GM19351 (cell line): ENCODE measurements around the gene NEURL2.

Experiments
- ATAC-seq: cut with Tn5 transposase; IDR thresholded peaks from one replicate; pipeline ENCODE4 v1.9.1; 2021; ENCODE audit warnings: mild to moderate bottlenecking, moderate library complexity; ENCODE audit not compliant: unreplicated experiment

The NEURL2 gene

DNA sequence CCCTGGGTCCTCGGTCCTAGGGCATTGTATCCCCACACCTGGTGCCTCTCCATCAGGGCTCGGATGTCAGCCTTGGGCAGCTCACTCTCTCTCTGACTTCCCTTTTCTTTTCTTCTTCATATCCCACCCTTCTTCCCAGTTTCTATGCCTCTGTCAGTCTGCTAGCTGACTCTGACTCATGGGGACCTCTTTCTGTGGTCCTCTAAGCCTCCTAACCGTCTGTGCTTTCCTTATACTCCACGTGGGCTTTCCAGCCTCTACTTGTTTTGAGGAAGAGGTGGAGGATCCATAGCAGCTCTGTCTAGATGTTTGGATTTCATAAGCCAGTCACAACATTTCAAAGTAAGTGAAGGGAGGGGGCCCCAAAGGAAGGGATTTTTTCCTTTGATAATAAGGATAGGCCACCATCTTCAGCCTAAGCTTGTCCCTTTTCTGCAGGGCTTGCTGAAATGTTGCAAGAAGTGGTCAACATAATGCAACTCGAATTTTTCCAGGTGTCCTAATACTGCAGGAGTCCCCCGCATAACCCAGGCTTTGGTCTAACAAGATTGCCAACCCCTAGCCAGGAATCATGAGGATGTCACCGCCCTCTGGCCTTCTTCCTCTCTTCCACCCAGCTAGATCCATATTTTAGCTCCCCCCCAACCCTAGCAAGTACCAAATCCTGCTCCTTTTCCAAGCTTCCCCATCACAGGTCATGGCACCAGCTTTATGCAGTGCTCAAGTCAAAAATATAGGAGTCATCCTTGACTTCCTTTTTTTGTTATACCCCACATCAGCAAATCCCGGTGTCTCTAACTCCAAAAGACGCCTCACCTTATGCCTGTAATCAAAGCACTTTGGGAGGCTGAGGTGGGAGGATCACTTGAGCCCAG lies 29.7 kb upstream of the NEURL2 start:
- no peak for ATAC-seq

DNA sequence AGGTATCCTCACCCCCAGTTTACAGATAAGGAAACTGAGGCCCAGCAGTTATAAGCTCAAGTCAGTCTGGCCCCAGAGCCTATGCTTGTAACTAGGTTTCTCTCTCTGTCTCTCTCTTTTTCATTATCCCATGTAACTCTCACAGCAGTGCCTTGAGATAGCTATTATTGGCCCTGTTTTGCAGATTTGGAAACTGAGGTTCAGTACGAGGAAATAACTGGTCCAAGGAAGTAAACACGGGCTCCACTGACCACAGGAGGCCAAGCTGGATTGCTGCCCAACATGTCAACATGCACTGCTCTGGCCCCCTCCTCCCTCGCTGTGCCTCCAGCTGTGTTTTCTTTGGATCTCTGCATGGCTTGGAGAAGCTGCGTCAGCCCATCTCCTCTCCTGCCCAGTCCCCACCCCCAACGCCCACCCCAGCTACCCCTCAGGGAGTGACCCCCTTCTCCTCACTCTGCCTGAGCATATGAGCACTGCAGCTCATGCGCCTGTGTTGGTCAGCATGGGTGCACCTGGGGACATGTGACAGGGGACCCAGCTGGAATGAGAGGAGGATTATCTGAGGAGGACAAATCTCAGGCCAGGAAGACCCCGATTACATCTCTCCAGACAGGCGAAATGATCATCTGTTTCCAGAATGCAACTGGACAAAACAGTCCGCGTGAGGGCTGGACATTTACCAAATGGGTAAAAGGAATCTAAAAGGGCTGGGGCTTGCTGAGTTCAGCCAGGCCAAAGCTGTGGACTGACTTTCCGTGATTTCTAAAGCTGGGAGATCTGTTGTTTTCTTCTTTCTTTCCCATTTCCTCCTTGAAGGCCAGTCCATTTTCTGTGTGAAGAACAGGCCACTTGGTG lies 28.8 kb upstream of the NEURL2 start:
- ATAC-seq = no peak

DNA sequence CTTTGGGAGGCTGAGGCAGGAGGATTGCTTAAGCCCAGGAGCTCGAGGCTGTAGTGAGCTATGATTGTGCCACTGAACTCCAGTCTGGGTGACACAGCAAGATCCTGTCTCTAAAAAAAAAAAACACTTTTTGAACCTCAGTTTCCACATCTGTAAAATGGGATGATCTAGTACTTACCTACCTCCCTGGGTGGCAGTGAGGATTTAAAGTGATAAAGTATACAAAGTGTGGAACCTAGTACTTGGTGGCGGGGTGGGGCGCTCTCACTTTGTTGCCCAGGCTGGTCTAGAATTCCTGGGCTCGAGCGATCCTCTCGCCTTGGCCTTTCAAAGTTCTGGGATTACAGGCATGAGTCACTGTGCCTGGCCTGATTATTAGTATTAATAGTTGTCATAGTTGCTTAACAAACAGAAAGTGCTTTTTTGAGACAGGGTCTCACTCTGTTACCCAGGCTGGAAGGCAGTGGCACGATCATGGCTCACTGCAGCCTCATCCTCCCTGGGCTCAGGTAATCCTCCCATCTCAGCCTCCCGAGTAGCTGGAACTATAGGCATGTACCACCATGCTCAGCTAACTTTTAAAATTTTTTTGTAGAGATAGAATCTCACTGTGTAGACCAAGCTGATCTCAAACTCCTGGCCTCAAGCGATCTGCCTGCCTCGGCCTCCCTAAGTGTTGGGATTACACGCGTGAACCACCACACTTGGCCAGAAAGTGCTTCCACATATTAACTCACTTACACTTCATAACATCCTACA lies 27.9 kb upstream of the NEURL2 start:
- ATAC-seq = no peak

DNA sequence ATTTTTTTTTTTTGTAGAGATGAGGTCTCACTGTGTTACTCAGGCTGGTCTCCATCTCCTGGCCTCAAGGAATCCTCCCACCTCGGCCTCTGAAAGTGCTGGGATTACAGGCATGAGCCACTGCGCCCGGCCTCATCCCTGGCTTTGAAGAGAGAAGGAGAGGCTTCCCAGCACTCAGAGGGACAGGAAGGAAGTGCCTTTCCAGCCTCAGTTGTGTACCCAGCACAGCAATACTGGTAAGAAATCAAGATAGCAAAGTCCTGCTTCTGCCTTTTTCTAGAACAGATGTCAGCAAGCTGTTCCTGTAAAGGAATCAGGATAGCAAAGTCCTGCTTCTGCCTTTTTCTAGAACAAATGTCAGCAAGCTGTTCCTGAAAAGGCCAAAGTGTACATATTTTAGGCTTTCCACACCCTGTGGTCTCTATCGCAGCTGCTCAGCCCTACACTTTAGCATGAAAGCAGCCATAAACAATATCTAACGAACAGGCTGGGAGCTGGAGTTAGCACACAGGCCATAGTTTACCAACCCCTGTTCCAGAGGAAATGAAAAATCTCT lies 27.3 kb upstream of the NEURL2 start:
- no peak for ATAC-seq

DNA sequence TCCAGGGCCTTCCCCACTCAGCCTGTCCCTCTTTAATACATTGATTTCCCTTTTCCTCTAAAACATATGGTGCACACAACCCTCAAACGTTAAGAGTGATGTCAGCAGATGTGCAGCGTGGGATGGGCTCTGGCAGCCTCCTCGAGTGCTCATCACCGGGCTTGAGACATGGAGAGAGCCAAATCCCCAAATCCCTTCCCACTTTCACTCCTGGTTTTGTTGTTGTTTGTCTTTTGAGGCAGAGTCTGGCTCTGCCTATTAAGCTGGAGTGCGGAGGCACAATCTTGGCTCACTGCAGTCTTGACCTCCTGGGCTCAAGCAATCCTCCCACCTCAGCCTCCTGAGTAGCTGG lies 26.8 kb upstream of the NEURL2 start:
- no peak for ATAC-seq

DNA sequence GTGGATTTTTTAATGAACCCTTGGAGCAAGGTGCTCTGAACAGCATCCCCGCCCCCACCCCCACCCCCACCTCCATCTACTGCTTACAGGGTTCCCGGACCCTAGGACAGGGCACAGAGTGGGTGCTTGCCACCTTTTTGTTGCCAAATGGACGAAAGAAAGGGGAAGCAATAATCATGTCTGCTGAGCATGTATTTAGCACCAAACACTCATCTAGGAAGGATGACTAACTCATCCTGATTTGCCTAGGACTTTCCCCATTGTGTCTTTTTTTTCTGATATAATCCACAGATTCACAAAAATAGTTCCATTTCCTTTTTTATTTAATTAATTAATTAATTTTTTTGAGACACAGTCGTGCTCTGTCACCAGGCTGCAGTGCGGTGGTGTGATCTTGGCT lies 22.1 kb upstream of the NEURL2 start:
- ATAC-seq = no peak

DNA sequence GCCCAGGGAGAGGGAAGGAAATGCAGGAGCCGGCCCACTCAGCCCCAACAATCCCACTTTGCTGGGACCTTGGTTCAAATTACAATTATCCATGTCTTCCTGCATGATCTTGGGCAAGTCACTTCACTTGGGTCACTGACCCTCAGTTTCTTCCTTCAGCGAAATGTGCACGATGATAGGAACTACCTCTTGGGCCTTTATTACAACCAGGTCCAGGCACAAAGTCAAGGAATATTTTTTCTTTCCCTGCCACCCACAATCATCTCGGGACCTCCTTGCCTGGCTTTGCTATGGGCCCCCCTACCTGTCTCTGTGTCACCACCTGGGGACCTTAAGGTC lies 21.3 kb upstream of the NEURL2 start:
- ATAC-seq = no peak

DNA sequence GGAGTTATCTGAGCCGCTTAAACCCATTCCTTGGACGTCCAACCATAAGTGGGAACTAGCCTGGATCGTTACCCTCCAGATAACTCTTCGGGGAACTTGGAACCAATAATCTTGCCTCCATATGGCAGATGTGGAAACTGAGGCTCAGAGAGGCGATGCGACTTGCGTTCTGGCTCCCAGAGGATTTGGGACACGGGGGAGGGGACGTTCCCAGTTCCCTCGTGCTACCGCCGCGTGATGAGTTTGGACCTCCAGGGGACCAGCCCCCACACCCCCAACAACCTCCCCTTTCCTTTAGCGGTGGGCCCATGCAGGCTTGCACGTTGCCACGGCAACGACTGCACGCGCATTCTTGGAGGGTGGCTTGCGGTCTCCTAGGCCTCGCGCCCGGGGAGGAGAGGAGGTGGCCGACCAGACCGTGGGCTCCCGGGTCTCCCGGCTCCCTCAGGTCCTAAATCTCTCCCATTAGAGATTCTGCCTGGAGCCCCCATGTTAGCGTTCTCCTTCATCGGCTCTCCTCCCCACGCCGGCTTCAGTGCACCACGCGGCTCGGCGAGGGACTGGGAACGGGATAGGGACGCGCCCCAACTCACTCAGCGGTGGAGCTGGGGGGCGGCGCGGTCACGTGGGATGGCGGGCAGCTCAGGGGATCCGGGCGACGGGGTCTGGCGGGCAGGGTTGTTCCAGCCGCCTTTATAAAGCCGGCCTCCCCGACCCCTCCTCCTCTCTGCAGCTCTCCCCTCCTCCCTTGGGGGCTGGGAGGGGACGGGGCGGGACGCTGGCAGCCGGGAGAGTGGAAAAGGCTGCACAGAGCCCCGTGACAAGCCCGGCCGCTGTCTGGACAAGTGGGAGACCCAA lies 20.7 kb upstream of the NEURL2 start, which contains the start of gene PLTP:
PLTP (minus strand) TSS at position 670 of the 858 bp plus-strand sequence. CDS start 703 bp downstream, outside the sequence.
- ATAC-seq = no peak

DNA sequence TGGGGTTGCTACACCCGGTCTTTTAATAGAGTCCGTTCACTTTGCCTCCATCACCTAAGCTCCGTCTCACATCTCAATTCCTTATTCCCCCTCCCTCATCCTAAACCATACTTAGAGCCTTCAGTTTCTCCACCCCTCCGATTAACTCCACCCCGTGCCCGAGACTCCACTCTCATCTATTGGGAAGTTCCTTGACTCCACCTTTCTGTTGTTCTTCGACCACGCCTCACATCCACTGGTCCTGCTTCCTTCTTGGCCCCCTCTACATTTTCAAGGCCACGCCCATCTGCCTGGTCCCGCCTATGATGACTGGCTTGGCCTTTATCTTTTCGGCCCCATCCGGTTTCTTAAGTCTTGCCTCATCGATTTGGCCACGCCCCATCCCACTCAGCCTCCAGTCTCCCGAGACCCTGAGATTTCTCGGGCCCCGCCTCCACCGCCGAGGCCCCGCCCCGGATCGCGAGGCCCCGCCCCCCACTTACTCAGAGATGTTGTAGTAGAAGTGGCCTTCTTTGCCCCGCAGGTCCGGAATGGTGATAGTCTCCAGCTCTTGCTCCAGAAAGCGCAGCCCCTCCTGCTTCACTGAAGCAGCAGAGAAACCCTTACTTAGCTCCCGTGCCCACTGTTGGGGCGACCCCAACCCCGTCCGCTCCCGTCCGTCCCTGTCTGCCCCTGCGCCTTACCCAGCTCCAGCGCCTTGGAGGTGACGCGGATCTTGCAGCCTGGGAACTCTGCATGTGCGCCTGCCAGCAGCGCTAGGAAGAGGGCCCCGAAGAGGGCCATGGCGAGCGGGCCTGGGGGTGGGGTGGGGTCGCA lies 19.9 kb upstream of the NEURL2 start:
- ATAC-seq = peak; percentile 87

DNA sequence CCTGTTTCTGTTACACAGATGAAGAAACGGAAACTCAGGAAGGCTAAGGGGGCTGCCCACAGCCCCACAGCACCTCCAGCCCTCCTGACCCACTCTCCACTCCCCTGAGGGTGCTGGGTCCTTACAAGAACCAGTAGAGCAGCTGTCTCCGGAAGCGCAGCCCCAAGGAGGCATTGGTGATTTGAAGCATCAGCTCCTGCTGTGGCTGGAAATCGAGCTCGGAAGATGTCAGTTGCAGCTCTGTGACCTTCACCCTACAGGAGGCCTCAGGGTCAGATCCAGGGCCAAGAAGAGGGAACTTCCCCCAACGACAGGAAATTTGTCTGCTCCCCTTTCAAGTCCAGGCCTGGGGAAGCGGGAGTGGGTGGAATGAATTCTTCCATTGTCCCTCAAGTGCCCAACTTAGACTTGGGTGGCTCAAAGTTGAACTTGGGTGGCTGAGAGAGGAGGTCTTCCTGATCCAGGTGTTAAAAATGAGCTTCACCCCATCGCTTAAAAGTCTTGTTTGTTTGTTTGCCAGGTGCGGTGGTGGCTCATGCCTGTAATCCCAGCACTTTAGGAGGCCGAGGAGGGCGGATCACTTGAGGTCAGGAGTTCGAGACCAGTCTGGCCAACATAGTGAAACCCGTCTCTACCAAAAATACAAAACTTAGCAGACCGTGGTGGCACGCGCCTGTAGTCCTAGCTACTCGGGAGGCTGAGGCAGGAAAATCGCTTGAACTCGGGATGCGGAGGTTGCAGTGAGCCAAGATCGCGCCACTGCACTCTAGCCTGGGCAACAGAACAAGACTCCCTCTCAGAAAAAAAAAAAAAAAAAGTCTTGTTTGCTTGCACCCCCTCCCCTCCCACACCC lies 19.0 kb upstream of the NEURL2 start:
- no peak for ATAC-seq

DNA sequence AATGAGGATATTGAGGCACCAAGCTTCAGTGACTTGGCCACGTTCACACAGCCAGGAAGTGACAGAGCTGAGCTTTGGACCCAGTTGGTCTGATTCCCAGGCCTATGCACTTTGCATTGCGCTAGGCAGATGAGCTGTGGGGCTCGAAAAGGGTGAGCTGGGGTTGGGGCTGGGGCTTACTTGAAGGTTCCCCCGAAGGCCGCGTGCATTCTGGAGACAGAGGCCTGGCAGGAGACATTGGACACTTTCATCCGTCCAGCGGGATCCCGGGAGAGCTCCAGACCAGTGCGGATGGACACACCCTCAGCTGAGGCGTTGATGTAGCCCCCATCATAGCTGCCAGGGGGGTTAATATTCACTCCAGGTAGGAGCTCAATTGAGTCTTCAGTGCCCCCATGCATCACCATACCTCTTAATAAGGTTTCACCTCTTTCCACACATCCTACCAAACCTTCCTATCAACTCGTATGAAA lies 18.4 kb upstream of the NEURL2 start:
- ATAC-seq = no peak

DNA sequence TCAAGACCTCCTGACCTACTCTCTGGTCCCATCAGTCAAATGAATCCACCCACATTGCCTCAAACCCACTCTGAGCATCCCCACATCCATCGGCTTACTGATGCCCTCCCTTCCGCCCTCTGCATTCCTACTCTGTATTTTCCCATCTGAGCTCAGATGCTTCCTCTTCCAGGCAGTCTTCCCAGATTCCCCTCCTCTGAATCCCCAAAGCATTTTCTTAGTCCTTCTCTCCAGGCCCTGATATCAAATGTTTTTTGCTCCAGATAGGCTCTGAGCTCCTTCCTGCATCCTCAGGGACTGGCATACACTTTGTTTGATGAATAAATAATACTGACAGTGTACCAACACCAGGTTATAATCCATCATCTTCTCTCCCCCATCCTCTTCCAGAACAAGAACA lies 17.1 kb upstream of the NEURL2 start:
- no peak for ATAC-seq

DNA sequence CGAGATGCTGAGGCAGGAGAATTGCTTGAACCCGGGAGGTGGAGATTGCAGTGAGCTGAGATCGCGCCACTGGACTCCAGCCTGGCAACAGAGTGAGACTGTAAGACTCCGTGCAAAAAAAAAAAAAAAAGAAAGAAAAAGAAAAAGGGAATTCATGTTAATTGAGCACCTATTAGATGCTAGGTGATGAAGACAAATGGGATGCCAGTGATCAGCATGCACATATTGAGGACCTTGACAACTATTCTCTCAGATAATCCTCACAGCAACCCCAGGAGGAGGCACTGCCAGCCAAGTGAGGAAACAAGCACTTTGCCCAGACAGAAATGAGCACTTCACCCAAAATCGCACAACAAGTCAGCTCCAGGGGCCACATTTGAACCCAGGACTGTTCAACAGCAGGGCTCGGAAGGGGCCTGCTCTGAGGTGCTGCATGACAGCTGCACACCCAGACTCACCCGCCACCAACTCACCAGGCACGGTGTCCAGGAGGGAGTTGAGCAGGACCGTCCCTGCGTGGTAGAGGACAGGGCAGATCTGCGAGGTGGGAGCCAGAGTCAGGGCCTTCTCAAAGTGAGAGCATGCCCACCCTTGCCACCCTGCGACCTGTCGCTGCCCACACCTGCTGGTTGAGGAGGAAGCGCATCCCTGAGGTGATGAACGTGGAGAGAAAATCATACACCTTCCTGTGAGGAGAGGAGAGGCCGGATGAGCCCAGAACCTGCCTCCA lies 16.4 kb upstream of the NEURL2 start:
- ATAC-seq = no peak

DNA sequence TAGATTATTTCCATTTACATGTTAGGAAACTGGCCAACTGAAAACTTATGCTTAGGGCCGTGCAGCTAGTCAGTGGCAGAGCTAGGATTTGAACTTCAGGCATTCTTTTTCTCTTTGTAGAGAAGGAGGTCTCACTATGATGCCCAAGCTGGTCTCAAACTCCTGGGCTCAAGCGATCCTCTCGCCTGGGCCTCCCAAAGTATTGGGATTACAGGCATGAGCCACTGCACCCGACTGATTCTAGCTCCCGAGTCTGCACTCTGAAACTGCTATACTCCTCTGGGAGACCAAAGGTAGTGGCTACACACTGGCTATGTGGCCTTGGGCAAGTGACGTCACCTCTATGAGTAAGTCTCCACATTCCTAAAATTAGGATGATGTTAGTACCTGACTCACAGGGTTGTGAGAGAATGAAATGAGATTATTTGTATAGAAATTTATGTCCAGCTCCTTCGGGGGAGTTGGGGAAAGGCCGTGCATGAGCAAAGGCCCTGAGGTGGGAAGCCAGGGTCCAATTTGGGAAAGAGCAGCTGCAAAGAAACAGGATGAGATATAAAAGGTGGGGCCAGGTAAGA lies 14.6 kb upstream of the NEURL2 start:
- no peak for ATAC-seq

DNA sequence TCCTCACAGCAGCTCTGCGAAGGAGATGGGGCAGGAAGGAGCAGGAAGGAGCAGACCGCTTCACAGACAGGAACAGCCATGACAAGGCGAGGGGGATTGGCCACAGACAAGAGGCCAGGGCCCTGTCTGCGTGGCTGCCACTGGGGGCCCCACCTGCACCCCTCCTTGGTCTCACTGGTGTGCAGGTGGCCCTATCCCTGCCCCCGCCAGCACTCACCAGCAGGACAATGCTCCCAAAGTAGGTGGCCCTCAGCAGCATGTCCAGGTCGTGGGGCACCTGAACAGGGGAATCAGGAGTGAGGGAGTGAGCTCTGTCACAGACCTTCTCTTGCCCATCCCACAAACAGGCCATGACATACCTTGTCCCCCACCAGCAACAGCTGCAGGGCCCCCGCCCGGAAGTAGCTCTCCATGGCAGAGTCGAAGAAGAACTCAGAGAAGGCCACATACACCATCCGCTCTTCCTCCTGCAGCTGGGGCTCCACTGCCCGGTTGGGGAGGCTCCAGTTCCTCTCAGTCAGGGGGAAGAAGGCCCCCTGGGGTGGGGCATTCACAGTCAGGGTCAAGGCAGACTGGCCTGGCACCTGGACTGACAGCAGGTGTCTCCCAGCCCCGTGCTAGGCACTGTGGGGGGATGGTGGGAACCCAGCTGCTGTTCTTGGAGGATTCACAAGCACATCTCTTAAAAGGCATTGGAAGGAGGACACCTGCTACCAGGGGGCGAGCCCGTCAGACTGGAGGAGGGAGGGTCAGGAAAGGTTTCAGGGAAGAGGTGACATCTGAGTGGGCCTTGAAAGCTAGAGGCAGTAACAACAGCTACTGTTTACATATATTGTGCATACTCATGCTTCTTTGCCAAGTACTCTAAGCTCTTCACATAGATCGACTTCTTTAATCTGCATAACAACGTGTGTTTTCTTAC lies 13.8 kb upstream of the NEURL2 start:
- ATAC-seq = no peak

DNA sequence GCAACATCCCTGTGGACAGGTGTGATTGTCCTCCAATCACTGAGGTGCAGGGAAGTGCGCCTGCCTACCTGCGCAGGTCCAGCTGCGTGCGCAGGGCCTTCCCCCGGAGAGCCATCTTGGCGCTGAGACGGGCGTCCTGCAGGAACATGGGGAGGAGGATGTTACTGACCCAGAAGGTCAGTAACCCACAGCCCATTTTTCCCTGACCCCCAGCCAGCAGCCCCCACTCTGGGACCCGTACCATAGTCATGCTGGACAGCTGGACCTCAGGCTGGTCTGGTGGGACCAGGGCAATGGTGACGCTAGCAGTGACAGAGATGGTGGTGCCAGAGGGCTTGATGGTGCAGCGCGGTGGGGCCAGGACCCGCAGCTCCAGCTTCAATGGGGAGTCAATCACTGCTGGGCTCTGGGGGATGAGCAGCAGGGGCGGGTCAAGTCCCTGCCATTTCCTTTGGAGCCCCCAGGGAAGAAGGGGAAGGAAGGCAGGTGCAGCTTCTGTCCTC lies 11.2 kb upstream of the NEURL2 start:
- ATAC-seq = no peak
